HEK293 (cell line): ENCODE data around the gene MLIP.

Source experiments
- CTCF ChIA-PET: fragments of 350-600 bp; formaldehyde crosslinking; extraction: SDS; loops from one replicate; lab custom pipeline; 2021; ENCODE audit warnings: antibody characterized with exemption; lab: Yijun Ruan, JAX
- POLR2A ChIA-PET: fragments of 300-600 bp; formaldehyde crosslinking; extraction: SDS; loops from one replicate; lab custom pipeline; 2020; ENCODE audit warnings: antibody characterized with exemption, inconsistent platforms; lab: Yijun Ruan, JAX
- H3K27ac ChIP-seq: fragments of 200-500 bp; sonication (Bioruptor generic); 2 replicates; pipeline ENCODE4 v1.5.1; 2014; ENCODE audit warnings: low read depth, low read length, control low read depth, inconsistent platforms; ENCODE audit errors: extremely low read depth
- H3K36me3 ChIP-seq, 2 experiments: fragments of 200-500 bp in 1 of 2; sonication (Bioruptor generic) in 1 of 2; 1 replicate in 1 of 2; 2 replicates in 1 of 2; pipeline ENCODE4 v1.5.1; 2014 to 2017; ENCODE audit warnings: inconsistent platforms in 2 of 2, low read length in 2 of 2; ENCODE audit not compliant: control insufficient read depth in 2 of 2, insufficient read depth in 1 of 2
- H3K4me1 ChIP-seq: fragments of 200-500 bp; sonication (Bioruptor generic); 2 replicates; pipeline ENCODE4 v1.5.1; 2014; ENCODE audit warnings: mild to moderate bottlenecking, low read length, inconsistent platforms; ENCODE audit not compliant: control insufficient read depth, insufficient read depth
- H3K4me3 ChIP-seq: 2 replicates; pipeline ENCODE4 v1.5.1; 2011; ENCODE audit warnings: low read depth, mild to moderate bottlenecking, control low read depth, low read length, moderate library complexity
- H3K9me3 ChIP-seq: fragments of 200-500 bp; sonication (Bioruptor generic); 2 replicates; pipeline ENCODE4 v1.5.1; 2014; ENCODE audit warnings: low read depth, low read length, inconsistent platforms; ENCODE audit not compliant: control insufficient read depth, insufficient read depth
- HIC1 ChIP-seq: fragments of 450-650 bp; formaldehyde crosslinking; IDR thresholded peaks from 2 replicates; pipeline ENCODE4 v1.5.1; 2016; ENCODE audit warnings: missing biosample characterization, missing genetic modification characterization
- WT1 ChIP-seq: fragments of 450-650 bp; formaldehyde crosslinking; IDR thresholded peaks from 2 replicates; pipeline ENCODE4 v1.5.1; 2016; ENCODE audit warnings: missing biosample characterization, missing genetic modification characterization
- ZBTB1 ChIP-seq: fragments of 450-650 bp; formaldehyde crosslinking; IDR thresholded peaks from 2 replicates; pipeline ENCODE4 v1.5.1; 2016; ENCODE audit warnings: missing biosample characterization, missing genetic modification characterization
- ZBTB7A ChIP-seq: fragments of 450-650 bp; formaldehyde crosslinking; IDR thresholded peaks from 2 replicates; pipeline ENCODE4 v1.5.1; 2016; ENCODE audit warnings: low read depth, missing biosample characterization, missing genetic modification characterization
- ZNF133 ChIP-seq: fragments of 450-650 bp; formaldehyde crosslinking; IDR thresholded peaks from 2 replicates; pipeline ENCODE4 v1.5.1; 2016; ENCODE audit warnings: missing biosample characterization, missing genetic modification characterization
- ZNF148 ChIP-seq: fragments of 450-650 bp; formaldehyde crosslinking; IDR thresholded peaks from 2 replicates; pipeline ENCODE4 v1.5.0; 2017; ENCODE audit warnings: missing biosample characterization, missing genetic modification characterization, borderline replicate concordance
- ZNF18 ChIP-seq: fragments of 450-650 bp; formaldehyde crosslinking; IDR thresholded peaks from 2 replicates; pipeline ENCODE4 v1.5.1; 2016; ENCODE audit warnings: missing biosample characterization, missing genetic modification characterization
- ZNF239 ChIP-seq: fragments of 450-650 bp; formaldehyde crosslinking; IDR thresholded peaks from 2 replicates; pipeline ENCODE4 v1.5.1; 2016; ENCODE audit warnings: missing biosample characterization, missing genetic modification characterization
- ZNF292 ChIP-seq: fragments of 450-650 bp; formaldehyde crosslinking; IDR thresholded peaks from 2 replicates; pipeline ENCODE4 v1.5.1; 2016; ENCODE audit warnings: low read depth, missing biosample characterization, missing genetic modification characterization, borderline replicate concordance
- ZNF626 ChIP-seq: fragments of 450-650 bp; sonication (Bioruptor Pico); formaldehyde crosslinking; IDR thresholded peaks from 2 replicates; pipeline ENCODE4 v1.5.1; 2018; ENCODE audit warnings: missing biosample characterization, missing genetic modification characterization, inconsistent platforms
- ZNF629 ChIP-seq: fragments of 450-650 bp; formaldehyde crosslinking; IDR thresholded peaks from 2 replicates; pipeline ENCODE4 v1.5.1; 2017; ENCODE audit warnings: missing biosample characterization, missing genetic modification characterization
- ZNF707 ChIP-seq: fragments of 450-650 bp; formaldehyde crosslinking; IDR thresholded peaks from 2 replicates; pipeline ENCODE4 v1.5.1; 2016; ENCODE audit warnings: missing biosample characterization, missing genetic modification characterization
- ZNF768 ChIP-seq: fragments of 450-650 bp; formaldehyde crosslinking; IDR thresholded peaks from 2 replicates; pipeline ENCODE4 v1.5.1; 2018; ENCODE audit warnings: missing biosample characterization, mild to moderate bottlenecking, missing genetic modification characterization
- ZSCAN23 ChIP-seq: fragments of 450-650 bp; formaldehyde crosslinking; IDR thresholded peaks from 2 replicates; pipeline ENCODE4 v1.5.1; 2016; ENCODE audit warnings: missing biosample characterization, missing genetic modification characterization
- TF ChIP-seq, protein P1 (sequence below): fragments of 450-650 bp; formaldehyde crosslinking; IDR thresholded peaks from 2 replicates; pipeline ENCODE4 v1.5.1; 2016; ENCODE audit warnings: missing biosample characterization, missing genetic modification characterization
- TF ChIP-seq, protein P2 (sequence below): fragments of 450-650 bp; formaldehyde crosslinking; IDR thresholded peaks from 2 replicates; pipeline ENCODE4 v1.5.1; 2017; ENCODE audit warnings: missing biosample characterization, missing genetic modification characterization

MLIP gene

GRCh38 chr6:54285595-54285994 lies 174.4 kb downstream of the MLIP start:
- Histone ChIP-seq H3K4me1 (no peaks in the 10 kb centered on the region), H3K4me3 (no peak overlapping the region), H3K27ac (no peak overlapping the region), H3K36me3 (no peaks in the 10 kb centered on the region), H3K9me3 (no peaks in the 10 kb centered on the region)
- TF ChIP-seq ZNF292 (tag by site-specific recombination) (no peak), ZNF148 (tag by site-specific recombination) (no peak), ZNF707 (tag by site-specific recombination) (no peak), ZNF18 (tag by site-specific recombination) (no peak), ZNF629 (tag by site-specific recombination) (no peak), ZSCAN23 (no peak), ZNF239 (tag by site-specific recombination) (no peak), WT1 (tag by site-specific recombination) (no peak), ZBTB7A (tag by site-specific recombination) (no peak)
- TF ChIP-seq, protein P1, sequence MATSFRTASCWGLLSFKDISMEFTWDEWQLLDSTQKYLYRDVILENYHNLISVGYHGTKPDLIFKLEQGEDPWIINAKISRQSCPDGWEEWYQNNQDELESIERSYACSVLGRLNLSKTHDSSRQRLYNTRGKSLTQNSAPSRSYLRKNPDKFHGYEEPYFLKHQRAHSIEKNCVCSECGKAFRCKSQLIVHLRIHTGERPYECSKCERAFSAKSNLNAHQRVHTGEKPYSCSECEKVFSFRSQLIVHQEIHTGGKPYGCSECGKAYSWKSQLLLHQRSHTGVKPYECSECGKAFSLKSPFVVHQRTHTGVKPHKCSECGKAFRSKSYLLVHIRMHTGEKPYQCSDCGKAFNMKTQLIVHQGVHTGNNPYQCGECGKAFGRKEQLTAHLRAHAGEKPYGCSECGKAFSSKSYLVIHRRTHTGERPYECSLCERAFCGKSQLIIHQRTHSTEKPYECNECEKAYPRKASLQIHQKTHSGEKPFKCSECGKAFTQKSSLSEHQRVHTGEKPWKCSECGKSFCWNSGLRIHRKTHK (tag by site-specific recombination), result no peak
- TF ChIP-seq, protein P2, sequence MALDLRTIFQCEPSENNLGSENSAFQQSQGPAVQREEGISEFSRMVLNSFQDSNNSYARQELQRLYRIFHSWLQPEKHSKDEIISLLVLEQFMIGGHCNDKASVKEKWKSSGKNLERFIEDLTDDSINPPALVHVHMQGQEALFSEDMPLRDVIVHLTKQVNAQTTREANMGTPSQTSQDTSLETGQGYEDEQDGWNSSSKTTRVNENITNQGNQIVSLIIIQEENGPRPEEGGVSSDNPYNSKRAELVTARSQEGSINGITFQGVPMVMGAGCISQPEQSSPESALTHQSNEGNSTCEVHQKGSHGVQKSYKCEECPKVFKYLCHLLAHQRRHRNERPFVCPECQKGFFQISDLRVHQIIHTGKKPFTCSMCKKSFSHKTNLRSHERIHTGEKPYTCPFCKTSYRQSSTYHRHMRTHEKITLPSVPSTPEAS (tag by site-specific recombination), result no peak
- ChIA-PET CTCF (interaction anchor here (0.5 to 2.2 kb wide), 3 partner anchors 14 to 887 kb away, joined by 3 to 9 read pairs (median 4); no protein-coding TSS in a partner anchor), POLR2A (no interaction called here)

- Histone ChIP-seq H3K9me3 (no peaks in the 10 kb centered on the region), H3K36me3 (no peaks in the 10 kb centered on the region), H3K4me1 (no peaks in the 10 kb centered on the region), H3K4me3 (no peak overlapping the region), H3K27ac (no peak overlapping the region)
- TF ChIP-seq ZNF133 (tag by site-specific recombination), result no peak
- no peak for TF ChIP-seq ZBTB1 (tag by site-specific recombination)
- TF ChIP-seq ZNF626, result no peak
- TF ChIP-seq ZNF768, result no peak
- TF ChIP-seq ZBTB7A (tag by site-specific recombination), result no peak
- TF ChIP-seq HIC1 (tag by site-specific recombination), result no peak
- ChIA-PET POLR2A (no interaction called here), CTCF (interaction anchor here (0.5 to 2.4 kb wide), 5 partner anchors 14 to 886 kb away, joined by 3 to 9 read pairs (median 4); no protein-coding TSS in a partner anchor)
Measured at GRCh38 chr6:54286141-54286540, 174.9 kb downstream of the MLIP start.
